Fibroblast of the aortic adventitia (primary cell): ENCODE measurements around the gene GATA2. TPM values are rescaled to one million over a fixed set of nuclear protein-coding genes. Genes with fewer than 3 reads are reported as not detected.
A peak's percentile ranks its signal among the peaks of the same experiment; 100 is the strongest.

ENCODE experiments used
- DNase-seq: peaks from one replicate; pipeline ENCODE4 v3.0.0-alpha.2; 2010; ENCODE audit warnings: low read depth
- H3K4me3 ChIP-seq: 2 replicates; pipeline ENCODE4 v1.5.1; 2011; ENCODE audit warnings: low read depth, mild to moderate bottlenecking, control low read depth, low read length, moderate library complexity
- CTCF ChIP-seq: IDR thresholded peaks from 2 replicates; pipeline ENCODE4 v1.5.1; 2011; ENCODE audit warnings: mild to moderate bottlenecking, low read length, control low read depth, inconsistent platforms; ENCODE audit not compliant: insufficient read depth
- total RNA-seq: library from RNA; depleted of rRNA; stranded (reverse); fragments of >200 nt; gene quantifications from 2 replicates; pipeline ENCODE4 v1.2.3, GENCODE V29; 2012; ENCODE audit warnings: low replicate concordance

GATA2 gene
- total RNA-seq, 1 donor, result 9.3 TPM

GRCh38 chr3:128497305-128498126 is 4.5 kb upstream of the GATA2 start:
- DNase-seq, result peak; percentile 29
- H3K4me3 ChIP-seq, result peak overlapping the region; percentile 66
- peak; percentile 66 for TF ChIP-seq CTCF

- H3K4me3 ChIP-seq, result no peak overlapping the region
- peak; percentile 22 for DNase-seq
- TF ChIP-seq CTCF, result no peak
Measured at GRCh38 chr3:128496602-128497304, 3.8 kb upstream of the GATA2 start.

GRCh38 chr3:128496019-128496601 is 3.1 kb upstream of the GATA2 start:
- no peak for DNase-seq
- TF ChIP-seq CTCF, result no peak
- H3K4me3 ChIP-seq, result no peak overlapping the region

- no peak for TF ChIP-seq CTCF
- no peak for DNase-seq
- no peak overlapping the region for H3K4me3 ChIP-seq
Measured at GRCh38 chr3:128495435-128495970, 2.5 kb upstream of the GATA2 start.

GRCh38 chr3:128494367-128494650 is 1.3 kb upstream of the GATA2 start:
- TF ChIP-seq CTCF, result no peak
- no peak for DNase-seq

GRCh38 chr3:128493570-128494366 is 767 bp upstream of the GATA2 start:
- no peak for TF ChIP-seq CTCF
- no peak overlapping the region for H3K4me3 ChIP-seq
- DNase-seq, result no peak

More at GRCh38 chr3:128494367-128494650, 1.3 kb upstream of the GATA2 start:
- H3K4me3 ChIP-seq, result no peak overlapping the region
